ENCODE measurements around the gene BCCIP.

DNA sequence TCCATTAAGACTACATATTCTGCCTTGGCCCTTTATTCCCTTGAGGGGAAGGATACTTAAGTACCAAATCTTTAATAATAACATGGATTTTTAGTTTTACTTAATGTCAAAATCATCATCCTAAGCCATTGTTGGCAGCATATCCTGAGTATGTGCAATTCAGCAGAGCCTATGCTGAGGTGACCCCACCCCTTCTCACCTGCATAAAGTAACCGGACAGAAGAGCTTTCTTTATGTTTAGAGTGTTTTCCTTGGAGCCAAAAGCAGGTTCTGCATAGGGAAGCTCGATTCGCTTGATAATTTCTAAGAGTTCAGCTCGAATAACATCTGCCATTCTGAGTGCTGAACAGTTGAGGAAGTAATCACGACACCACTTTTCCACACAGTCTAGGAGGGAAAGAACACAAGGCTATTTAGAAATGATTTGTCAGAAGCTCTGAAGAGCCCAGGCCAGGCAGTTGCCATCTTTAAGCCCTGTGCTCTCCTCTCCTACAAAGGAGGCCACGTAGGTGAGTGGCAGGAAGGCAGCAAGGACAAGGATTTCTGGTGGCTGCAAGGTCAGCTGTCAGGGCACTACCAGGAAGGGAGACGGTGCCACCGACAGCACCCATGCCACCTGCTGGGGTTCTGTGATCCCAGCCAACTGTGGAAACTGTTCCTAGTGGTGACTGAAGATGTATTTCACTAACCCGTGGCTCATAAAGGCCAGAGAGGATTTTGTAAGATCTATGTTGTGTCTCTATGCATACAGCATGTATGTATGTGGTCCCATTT lies 15.6 kb downstream of the BCCIP start:
- TF ChIP-seq, protein P1, sequence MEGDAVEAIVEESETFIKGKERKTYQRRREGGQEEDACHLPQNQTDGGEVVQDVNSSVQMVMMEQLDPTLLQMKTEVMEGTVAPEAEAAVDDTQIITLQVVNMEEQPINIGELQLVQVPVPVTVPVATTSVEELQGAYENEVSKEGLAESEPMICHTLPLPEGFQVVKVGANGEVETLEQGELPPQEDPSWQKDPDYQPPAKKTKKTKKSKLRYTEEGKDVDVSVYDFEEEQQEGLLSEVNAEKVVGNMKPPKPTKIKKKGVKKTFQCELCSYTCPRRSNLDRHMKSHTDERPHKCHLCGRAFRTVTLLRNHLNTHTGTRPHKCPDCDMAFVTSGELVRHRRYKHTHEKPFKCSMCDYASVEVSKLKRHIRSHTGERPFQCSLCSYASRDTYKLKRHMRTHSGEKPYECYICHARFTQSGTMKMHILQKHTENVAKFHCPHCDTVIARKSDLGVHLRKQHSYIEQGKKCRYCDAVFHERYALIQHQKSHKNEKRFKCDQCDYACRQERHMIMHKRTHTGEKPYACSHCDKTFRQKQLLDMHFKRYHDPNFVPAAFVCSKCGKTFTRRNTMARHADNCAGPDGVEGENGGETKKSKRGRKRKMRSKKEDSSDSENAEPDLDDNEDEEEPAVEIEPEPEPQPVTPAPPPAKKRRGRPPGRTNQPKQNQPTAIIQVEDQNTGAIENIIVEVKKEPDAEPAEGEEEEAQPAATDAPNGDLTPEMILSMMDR (IDR thresholded peaks at IDR 0.05): no peak
- TF ChIP-seq POLR2A (IDR thresholded peaks at IDR 0.05): no peak
